HG03575 (cell line): ENCODE measurements around the gene ERGIC1.

Experiments used
- ATAC-seq: cut with Tn5 transposase; IDR thresholded peaks from one replicate; pipeline ENCODE4 v1.9.1; 2021; ENCODE audit not compliant: unreplicated experiment, insufficient number of reproducible peaks, low FRiP score; ENCODE audit errors: extremely low read depth

ERGIC1 gene

GRCh38 chr5:172905346-172906140, 71.5 kb downstream of the ERGIC1 start:
- ATAC-seq, result no peak

- ATAC-seq, result no peak
Measured at GRCh38 chr5:172906436-172906835, 72.4 kb downstream of the ERGIC1 start.

GRCh38 chr5:172906888-172907287, 72.8 kb downstream of the ERGIC1 start:
- ATAC-seq, result no peak

GRCh38 chr5:172907657-172908056, 73.6 kb downstream of the ERGIC1 start:
- no peak for ATAC-seq

GRCh38 chr5:172908662-172909061, 74.6 kb downstream of the ERGIC1 start:
- no peak for ATAC-seq

- no peak for ATAC-seq
Measured at GRCh38 chr5:172909931-172910502, 76.0 kb downstream of the ERGIC1 start.

GRCh38 chr5:172910828-172911627, 77.0 kb downstream of the ERGIC1 start:
- no peak for ATAC-seq

- no peak for ATAC-seq
Measured at GRCh38 chr5:172911628-172911880, 77.5 kb downstream of the ERGIC1 start.

GRCh38 chr5:172911976-172912375, 77.9 kb downstream of the ERGIC1 start:
- no peak for ATAC-seq

- ATAC-seq, result no peak
Measured at GRCh38 chr5:172913117-172913850, 79.2 kb downstream of the ERGIC1 start.

GRCh38 chr5:172915514-172915913, 81.5 kb downstream of the ERGIC1 start:
- ATAC-seq, result no peak

GRCh38 chr5:172918421-172919371, 84.6 kb downstream of the ERGIC1 start:
- ATAC-seq, result no peak

- ATAC-seq, result no peak
Measured at GRCh38 chr5:172919525-172920446, 85.7 kb downstream of the ERGIC1 start.

- ATAC-seq, result no peak
Measured at GRCh38 chr5:172920447-172920849, 86.4 kb downstream of the ERGIC1 start.

GRCh38 chr5:172920995-172921394, 86.9 kb downstream of the ERGIC1 start:
- no peak for ATAC-seq

GRCh38 chr5:172921906-172922305, 87.9 kb downstream of the ERGIC1 start:
- no peak for ATAC-seq

GRCh38 chr5:172923539-172923938, 89.5 kb downstream of the ERGIC1 start:
- ATAC-seq, result no peak
